IPS-18a (cell line): ENCODE data around the gene INSIG2.
"Not testable (repeated sequence)": the region's sequence is repeated elsewhere in the genome, so short reads cannot be mapped to it uniquely, and the experiment has no call there.

Experiments
- H3K27ac ChIP-seq: one replicate; pipeline ENCODE4 v1.5.1; 2013; ENCODE audit warnings: low read length
- H3K27me3 ChIP-seq: one replicate; pipeline ENCODE4 v1.6.1; 2013; ENCODE audit warnings: mild to moderate bottlenecking, low read length; ENCODE audit not compliant: control insufficient read depth, insufficient read depth
- H3K36me3 ChIP-seq: one replicate; pipeline ENCODE4 v1.6.1; 2013; ENCODE audit warnings: low read depth, low read length; ENCODE audit not compliant: control insufficient read depth
- H3K4me1 ChIP-seq: one replicate; pipeline ENCODE4 v1.6.1; 2013; ENCODE audit warnings: low read depth, low read length; ENCODE audit not compliant: control insufficient read depth
- H3K4me3 ChIP-seq: one replicate; pipeline ENCODE4 v1.5.1; 2013; ENCODE audit warnings: low read length
- H3K9ac ChIP-seq: one replicate; pipeline ENCODE4 v1.6.1; 2013; ENCODE audit warnings: mild to moderate bottlenecking, low read length, moderate library complexity
- H3K9me3 ChIP-seq: one replicate; pipeline ENCODE4 v1.6.1; 2013; ENCODE audit warnings: low read depth, low read length; ENCODE audit not compliant: control insufficient read depth

Gene INSIG2

DNA sequence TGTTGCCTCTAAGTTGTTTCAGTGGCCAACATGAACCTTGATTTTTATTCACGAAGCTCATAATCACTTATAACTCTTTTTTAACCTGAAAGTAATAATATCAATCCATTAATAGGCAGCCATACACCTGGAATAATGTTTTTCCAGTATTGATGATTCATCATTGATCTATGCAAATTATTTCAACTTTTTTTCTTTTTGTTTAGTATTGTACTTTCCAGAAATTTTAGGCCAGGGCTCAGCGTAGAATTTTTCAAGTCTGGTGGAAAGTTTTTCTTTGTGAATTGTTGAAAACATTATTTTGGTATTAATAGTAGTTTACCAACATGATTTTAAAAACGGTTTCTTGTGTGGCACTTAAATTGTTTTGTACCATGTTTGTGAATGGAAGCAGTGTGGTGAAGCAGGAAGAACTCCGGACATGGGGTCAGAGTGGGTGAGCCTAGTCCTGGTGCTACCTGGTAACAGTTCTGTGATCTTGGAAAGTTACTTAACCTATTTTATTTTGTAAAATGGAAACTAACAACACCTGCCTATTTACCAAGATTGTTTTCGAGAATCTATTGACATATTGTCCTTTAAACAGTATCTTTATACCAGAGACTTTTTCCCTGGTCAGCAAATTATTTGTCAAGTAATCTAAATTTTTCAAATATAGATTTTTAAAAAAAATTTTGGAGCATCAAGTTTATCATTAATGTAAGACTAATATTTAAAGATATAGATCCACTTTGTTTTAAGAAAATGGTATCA lies 2.3 kb downstream of the INSIG2 start:
- H3K4me3 ChIP-seq = peak overlapping the region; percentile 87
- H3K27ac ChIP-seq = no peak overlapping the region
- no peak overlapping the region for H3K9ac ChIP-seq
- H3K36me3 ChIP-seq = no peaks in the 10 kb centered on the region
- no peaks in the 10 kb centered on the region for H3K9me3 ChIP-seq
- peaks cover 7% of the 10 kb centered on the region for H3K4me1 ChIP-seq
- H3K27me3 ChIP-seq = no peaks in the 10 kb centered on the region

DNA sequence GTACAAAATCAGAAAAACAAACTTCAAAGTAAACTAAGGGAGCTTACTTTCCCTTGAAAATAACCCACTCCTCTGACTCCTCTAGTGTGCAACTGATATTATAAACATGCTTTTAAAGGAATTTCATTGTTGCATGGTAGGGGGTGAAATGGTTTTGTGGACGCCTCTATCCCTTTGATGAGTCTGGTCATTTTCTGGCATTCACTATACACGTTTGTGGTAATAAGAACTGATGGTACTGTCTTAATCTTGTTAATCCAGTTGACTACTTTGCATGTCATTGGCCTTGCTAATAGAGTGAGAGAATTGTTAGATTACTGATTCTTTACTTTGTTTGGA lies 2.8 kb downstream of the INSIG2 start:
- no peak overlapping the region for H3K4me3 ChIP-seq
- H3K36me3 ChIP-seq = no peaks in the 10 kb centered on the region
- no peaks in the 10 kb centered on the region for H3K27me3 ChIP-seq
- H3K9me3 ChIP-seq = no peaks in the 10 kb centered on the region
- H3K27ac ChIP-seq = no peak overlapping the region
- peaks cover 7% of the 10 kb centered on the region for H3K4me1 ChIP-seq
- H3K9ac ChIP-seq = no peak overlapping the region

DNA sequence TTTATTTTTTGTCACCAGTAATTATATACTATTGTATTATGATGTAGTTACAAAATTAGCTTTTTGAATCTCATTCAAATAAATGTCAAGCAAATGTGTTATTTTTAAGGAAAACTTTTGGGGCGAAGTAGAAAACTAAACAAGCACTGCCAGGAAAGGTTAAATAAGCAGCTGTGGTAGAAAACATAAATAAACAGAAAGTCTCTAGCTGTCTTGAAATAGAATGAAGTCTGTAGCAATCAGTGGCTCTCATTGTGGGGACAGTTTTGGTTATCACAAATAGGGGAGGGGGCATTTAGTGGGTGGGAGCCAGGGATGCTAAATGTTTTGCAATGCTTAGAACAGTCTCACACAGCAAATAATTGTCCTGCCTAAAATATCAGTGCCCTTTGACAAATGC lies 3.4 kb downstream of the INSIG2 start:
- Histone ChIP-seq H3K4me3 (no peak overlapping the region), H3K9me3 (no peaks in the 10 kb centered on the region), H3K27me3 (no peaks in the 10 kb centered on the region), H3K9ac (no peak overlapping the region), H3K36me3 (no peaks in the 10 kb centered on the region), H3K27ac (no peak overlapping the region), H3K4me1 (peaks cover 7% of the 10 kb centered on the region)

DNA sequence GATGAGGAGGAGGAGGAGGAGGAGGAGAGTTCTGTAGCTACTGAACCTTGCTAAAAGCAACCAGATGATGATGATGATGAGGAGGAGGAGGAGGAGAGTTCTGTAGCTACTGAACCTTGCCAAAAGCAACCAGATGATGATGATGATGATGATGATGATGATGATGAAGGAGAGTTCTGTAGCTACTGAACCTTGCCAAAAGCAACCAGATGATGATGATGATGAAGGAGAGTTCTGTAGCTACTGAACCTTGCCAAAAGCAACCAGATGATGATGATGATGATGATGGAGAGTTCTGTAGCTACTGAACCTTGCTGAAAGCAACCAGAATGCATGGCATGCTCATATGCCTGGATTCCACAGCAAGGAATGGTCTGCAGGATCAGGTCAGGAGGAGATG lies 5.8 kb downstream of the INSIG2 start:
- H3K9ac ChIP-seq, H3K4me1 ChIP-seq, H3K27ac ChIP-seq, H3K36me3 ChIP-seq, H3K27me3 ChIP-seq, H3K9me3 ChIP-seq, H3K4me3 ChIP-seq: not testable (repeated sequence)

DNA sequence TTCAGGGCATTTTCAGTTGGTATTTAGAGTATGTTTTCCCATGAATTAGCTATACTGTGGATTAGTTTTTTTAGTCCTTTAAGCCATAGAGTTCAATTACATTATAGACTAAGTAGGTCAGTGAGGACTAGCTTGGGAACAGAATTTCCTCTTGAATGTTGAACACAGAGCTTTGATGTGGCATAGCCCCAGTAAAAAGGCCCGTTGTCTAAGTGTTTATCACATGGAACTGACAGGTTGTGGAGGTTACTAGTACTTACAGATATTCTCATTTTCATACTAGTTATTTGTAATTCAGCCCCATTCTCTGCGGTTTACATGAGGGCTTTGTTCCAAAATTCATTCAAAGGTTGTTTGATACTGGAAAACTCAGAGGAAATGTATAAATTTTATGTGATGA lies 6.2 kb downstream of the INSIG2 start:
- no peak overlapping the region for H3K9ac ChIP-seq
- no peaks in the 10 kb centered on the region for H3K36me3 ChIP-seq
- no peak overlapping the region for H3K27ac ChIP-seq
- H3K4me3 ChIP-seq = no peak overlapping the region
- no peaks in the 10 kb centered on the region for H3K27me3 ChIP-seq
- H3K4me1 ChIP-seq = peaks cover 6% of the 10 kb centered on the region
- no peaks in the 10 kb centered on the region for H3K9me3 ChIP-seq

DNA sequence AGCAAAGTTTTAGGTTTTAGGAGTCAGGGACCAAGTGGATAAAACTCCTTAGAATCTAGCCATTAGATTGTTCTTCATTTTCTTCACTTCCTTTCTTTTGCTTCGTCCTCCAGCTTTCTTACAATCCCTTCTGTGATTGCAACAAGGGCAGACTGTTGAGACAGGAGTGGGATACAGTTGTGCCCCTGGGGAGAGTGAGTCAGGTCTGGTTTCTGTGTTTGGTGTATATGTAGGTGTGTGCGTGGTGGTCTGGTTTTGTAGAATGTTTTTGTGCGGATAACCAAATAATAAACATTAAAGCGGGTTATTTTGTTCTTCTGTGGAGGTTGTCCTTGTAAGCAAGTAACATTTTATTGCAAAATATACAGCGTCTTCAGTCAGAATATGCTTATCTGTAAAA lies 7.3 kb downstream of the INSIG2 start:
- Histone ChIP-seq H3K36me3 (no peaks in the 10 kb centered on the region), H3K9ac (no peak overlapping the region), H3K9me3 (no peaks in the 10 kb centered on the region), H3K4me1 (no peaks in the 10 kb centered on the region), H3K27me3 (no peaks in the 10 kb centered on the region), H3K27ac (no peak overlapping the region), H3K4me3 (no peak overlapping the region)

DNA sequence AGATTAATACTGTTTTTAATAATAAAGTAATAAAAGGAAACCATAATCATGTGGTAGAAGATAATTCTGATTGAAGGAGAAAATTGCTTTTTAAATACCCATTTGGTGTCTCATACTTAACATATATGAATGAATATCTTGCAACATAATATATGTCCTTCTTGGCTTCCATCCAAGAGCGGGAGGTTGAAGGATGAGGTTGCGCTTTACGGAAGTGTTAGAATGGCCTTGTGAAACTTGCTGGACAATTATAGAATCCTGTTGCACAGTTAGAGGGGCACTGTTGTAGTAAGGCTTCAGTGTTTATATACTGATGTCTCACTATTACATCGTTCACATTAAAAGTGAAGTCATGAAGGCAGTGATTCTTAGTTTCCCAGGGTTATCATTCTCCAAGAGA lies 9.4 kb downstream of the INSIG2 start:
- no peaks in the 10 kb centered on the region for H3K36me3 ChIP-seq
- H3K4me3 ChIP-seq = no peak overlapping the region
- no peaks in the 10 kb centered on the region for H3K4me1 ChIP-seq
- no peak overlapping the region for H3K9ac ChIP-seq
- H3K27me3 ChIP-seq = no peaks in the 10 kb centered on the region
- no peaks in the 10 kb centered on the region for H3K9me3 ChIP-seq
- no peak overlapping the region for H3K27ac ChIP-seq

DNA sequence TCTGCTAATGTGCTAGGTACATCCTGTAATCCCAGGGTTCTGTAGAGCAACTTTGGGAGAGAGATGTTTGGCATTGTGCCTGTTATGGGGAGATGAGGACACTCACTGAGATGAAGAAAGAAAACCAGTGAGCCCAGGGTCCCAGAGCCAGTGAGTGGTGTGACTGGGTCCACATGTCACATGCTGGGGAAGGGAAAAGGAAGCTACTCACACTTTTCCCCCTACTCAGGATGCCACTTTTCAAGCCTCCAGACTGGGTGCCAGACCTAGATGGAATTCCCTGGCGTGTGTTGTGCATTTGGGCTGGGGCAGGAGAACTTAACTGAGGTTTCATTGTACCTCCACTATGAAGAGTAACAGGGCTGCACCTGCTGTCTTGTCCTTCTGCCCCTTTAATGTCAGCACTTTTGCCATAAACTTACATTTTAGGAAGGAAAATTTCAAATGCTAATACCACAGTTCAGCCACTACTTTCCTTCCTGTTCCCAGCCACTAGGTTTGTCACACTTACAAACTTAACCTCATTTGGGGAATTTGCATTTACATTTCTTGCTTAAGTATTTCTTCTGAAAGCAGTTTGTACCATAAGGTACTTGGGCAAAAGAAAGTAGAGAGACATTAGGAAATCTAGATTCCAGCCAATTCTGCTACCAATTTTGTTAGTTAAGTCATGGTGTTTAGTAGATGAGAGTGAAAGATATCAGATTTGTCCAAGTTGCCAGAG lies 10.2 kb downstream of the INSIG2 start:
- no peak overlapping the region for H3K4me3 ChIP-seq
- no peaks in the 10 kb centered on the region for H3K27me3 ChIP-seq
- H3K9me3 ChIP-seq = no peaks in the 10 kb centered on the region
- H3K9ac ChIP-seq = no peak overlapping the region
- H3K4me1 ChIP-seq = no peaks in the 10 kb centered on the region
- peaks cover 3% of the 10 kb centered on the region for H3K36me3 ChIP-seq
- H3K27ac ChIP-seq = no peak overlapping the region

DNA sequence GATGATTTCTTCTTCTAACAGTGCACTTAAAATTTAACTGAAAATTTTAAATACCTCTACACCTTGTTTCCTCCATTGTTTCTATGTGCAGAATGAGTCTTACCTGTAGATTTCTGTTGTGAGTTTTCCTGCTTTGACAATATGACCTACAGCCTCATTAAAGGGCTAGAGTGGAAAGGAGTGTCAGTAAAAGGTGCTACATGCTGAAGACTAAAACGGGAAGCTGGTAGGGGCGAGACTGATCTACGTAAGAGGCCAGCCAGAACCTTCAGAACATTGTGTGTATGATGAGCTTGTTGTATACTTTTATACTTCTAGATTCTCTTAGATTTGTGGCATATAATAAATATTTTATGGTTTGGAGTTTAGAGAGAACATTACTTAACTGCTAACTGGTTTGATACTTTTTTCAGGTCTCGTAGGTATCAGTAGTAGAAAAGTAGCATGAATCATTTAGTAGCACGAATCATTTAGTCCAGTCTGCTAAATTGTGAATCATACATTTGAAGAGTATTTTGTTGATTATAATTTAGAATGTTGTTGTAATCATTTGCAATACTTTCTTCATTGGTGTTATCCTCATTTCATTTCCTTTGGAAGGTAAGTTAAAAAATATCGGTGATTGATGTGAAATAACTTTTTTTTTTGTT lies 14.3 kb downstream of the INSIG2 start:
- H3K4me1 ChIP-seq = no peaks in the 10 kb centered on the region
- no peaks in the 10 kb centered on the region for H3K27me3 ChIP-seq
- H3K4me3 ChIP-seq = no peak overlapping the region
- no peaks in the 10 kb centered on the region for H3K9me3 ChIP-seq
- H3K36me3 ChIP-seq = peaks cover 16% of the 10 kb centered on the region
- H3K9ac ChIP-seq = no peak overlapping the region
- no peak overlapping the region for H3K27ac ChIP-seq

DNA sequence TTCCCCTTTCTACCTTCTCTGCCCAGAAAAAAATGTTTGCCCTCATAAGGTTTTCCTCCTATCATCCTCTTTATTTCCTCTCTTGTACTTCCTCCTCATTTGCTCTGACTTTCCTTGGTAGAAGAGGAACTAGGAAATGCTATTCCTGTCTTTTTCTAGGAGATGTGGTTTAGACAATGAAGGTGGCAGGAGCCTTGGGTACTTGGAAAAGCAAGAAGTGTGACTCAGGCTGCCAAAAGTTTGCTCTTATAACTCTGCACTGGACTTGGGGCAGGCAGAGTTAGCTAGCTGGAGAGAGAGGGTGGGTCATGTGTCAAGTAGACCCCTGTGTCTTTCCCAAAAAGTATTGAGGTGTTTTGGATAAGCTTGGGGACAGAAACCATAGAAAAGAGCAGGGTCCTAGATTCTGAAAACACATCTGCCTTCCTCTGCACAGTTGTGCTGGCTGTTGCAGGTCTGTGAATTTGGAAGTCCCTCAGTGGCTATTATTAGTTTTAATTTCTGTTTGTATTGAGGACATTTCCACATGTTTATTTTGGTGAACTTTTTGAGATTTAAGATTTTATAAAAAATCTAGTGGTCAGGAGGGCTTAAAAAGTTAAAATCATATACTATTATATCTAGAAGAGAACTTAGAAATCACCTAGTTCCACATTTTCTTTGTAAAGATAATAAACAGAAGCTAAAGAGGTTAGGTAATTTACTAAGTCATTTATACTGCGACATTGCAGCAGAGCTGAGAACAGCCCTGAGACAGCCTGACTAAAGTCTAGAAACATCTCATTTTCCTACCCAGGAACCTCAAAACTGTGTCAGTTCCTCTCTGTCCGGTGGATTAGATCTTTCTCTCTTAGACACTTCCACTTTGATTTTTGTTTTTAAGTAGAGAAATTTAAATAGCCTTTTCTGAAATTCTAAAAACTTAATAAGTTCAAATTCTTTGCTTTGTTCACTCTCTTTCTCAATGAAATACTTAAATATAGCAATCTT lies 16.0 kb downstream of the INSIG2 start:
- H3K4me1 ChIP-seq = no peaks in the 10 kb centered on the region
- H3K9me3 ChIP-seq = no peaks in the 10 kb centered on the region
- H3K27ac ChIP-seq = no peak overlapping the region
- H3K27me3 ChIP-seq = no peaks in the 10 kb centered on the region
- peaks cover 16% of the 10 kb centered on the region for H3K36me3 ChIP-seq
- no peak overlapping the region for H3K9ac ChIP-seq
- no peak overlapping the region for H3K4me3 ChIP-seq

DNA sequence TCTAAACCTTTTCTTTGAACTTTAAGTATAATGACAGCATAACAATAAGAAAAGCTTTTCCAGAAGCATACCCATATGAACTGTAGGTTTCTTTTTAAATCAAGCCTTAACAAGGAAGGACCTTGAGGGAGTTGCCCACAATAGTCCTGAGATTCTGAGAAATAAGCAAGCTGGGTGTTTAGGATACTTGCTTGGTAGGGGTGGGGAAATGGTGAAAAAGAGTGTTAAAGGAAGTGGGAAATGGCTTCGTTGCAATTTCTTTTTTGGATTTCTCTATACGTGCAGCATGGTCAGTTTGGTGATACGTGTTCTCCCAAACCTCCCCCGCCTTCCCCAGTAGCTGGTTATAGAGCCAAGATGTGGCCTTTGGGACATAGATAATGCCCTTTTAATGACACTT lies 17.2 kb downstream of the INSIG2 start:
- H3K36me3 ChIP-seq = peaks cover 16% of the 10 kb centered on the region
- H3K4me1 ChIP-seq = no peaks in the 10 kb centered on the region
- no peak overlapping the region for H3K27ac ChIP-seq
- H3K27me3 ChIP-seq = no peaks in the 10 kb centered on the region
- H3K4me3 ChIP-seq = no peak overlapping the region
- no peak overlapping the region for H3K9ac ChIP-seq
- no peaks in the 10 kb centered on the region for H3K9me3 ChIP-seq
